IPS DF 4.7 (cell line): ENCODE measurements around the gene BDKRB2.

Experiments used
- DNase-seq: peaks from one replicate; pipeline ENCODE4 v3.0.0-alpha.2; 2013; ENCODE audit warnings: low spot score; ENCODE audit errors: extremely low read depth

Gene BDKRB2

GRCh38 chr14:96197969-96198368 is 6.7 kb upstream of the BDKRB2 start:
- no peak for DNase-seq

GRCh38 chr14:96198430-96199130 is 6.1 kb upstream of the BDKRB2 start:
- no peak for DNase-seq

GRCh38 chr14:96201157-96201556 is 3.5 kb upstream of the BDKRB2 start:
- no peak for DNase-seq

GRCh38 chr14:96201965-96202364 is 2.7 kb upstream of the BDKRB2 start:
- no peak for DNase-seq

- DNase-seq: no peak
Measured at GRCh38 chr14:96202441-96203094, 2.1 kb upstream of the BDKRB2 start.

GRCh38 chr14:96203116-96203515 is 1.5 kb upstream of the BDKRB2 start:
- DNase-seq: no peak

GRCh38 chr14:96203635-96204034 is 1.0 kb upstream of the BDKRB2 start:
- DNase-seq: no peak

GRCh38 chr14:96205059-96205977 is 679 bp downstream of the BDKRB2 start:
- DNase-seq: no peak

- DNase-seq: no peak
Measured at GRCh38 chr14:96205978-96206360, 1.3 kb downstream of the BDKRB2 start.

- no peak for DNase-seq
Measured at GRCh38 chr14:96206461-96206860, 1.8 kb downstream of the BDKRB2 start.

GRCh38 chr14:96207686-96208085 is 3.0 kb downstream of the BDKRB2 start:
- no peak for DNase-seq

GRCh38 chr14:96208739-96209138 is 4.1 kb downstream of the BDKRB2 start:
- no peak for DNase-seq

GRCh38 chr14:96212140-96212539 is 7.5 kb downstream of the BDKRB2 start:
- no peak for DNase-seq

- no peak for DNase-seq
Measured at GRCh38 chr14:96212896-96213295, 8.3 kb downstream of the BDKRB2 start.

GRCh38 chr14:96213871-96214465 is 9.3 kb downstream of the BDKRB2 start:
- no peak for DNase-seq

- no peak for DNase-seq
Measured at GRCh38 chr14:96214793-96215192, 10.2 kb downstream of the BDKRB2 start.

- DNase-seq: no peak
Measured at GRCh38 chr14:96215452-96216244, 11.0 kb downstream of the BDKRB2 start.

- no peak for DNase-seq
Measured at GRCh38 chr14:96216627-96217026, 12.0 kb downstream of the BDKRB2 start.

GRCh38 chr14:96217376-96217913 is 12.8 kb downstream of the BDKRB2 start:
- DNase-seq: no peak

GRCh38 chr14:96221109-96221650 is 16.5 kb downstream of the BDKRB2 start:
- no peak for DNase-seq
